Astrocyte (in vitro differentiated cells and primary cell): ENCODE results near the gene FAU. TPM values are rescaled to one million over a fixed set of nuclear protein-coding genes. Genes with fewer than 3 reads are reported as not detected.

Experiments used
- DNase-seq: peaks from one replicate; pipeline ENCODE4 v3.0.0-alpha.2; 2010; ENCODE audit warnings: low read depth
- FAIRE-seq: peaks from 2 replicates; lab custom pipeline; 2011; peaks lifted over from hg19 to GRCh38; lab: Jason Lieb, UNC
- H2AFZ ChIP-seq: 2 replicates; pipeline ENCODE4 v1.6.0; 2012; ENCODE audit warnings: low read depth, low read length, inconsistent platforms
- H3K27ac ChIP-seq: 2 replicates; pipeline ENCODE4 v1.5.1; 2011; ENCODE audit warnings: low read depth, low read length, inconsistent platforms
- H3K27me3 ChIP-seq: 2 replicates; pipeline ENCODE4 v1.6.0; 2011; ENCODE audit warnings: low read length, inconsistent platforms; ENCODE audit not compliant: insufficient read depth
- H3K36me3 ChIP-seq: 2 replicates; pipeline ENCODE4 v1.5.1; 2011; ENCODE audit warnings: low read length, inconsistent platforms; ENCODE audit not compliant: insufficient read depth
- H3K4me1 ChIP-seq: 2 replicates; pipeline ENCODE4 v1.5.1; 2011; ENCODE audit warnings: low read length, inconsistent platforms; ENCODE audit not compliant: insufficient read depth
- H3K4me2 ChIP-seq: 2 replicates; pipeline ENCODE4 v1.6.0; 2012; ENCODE audit warnings: low read length, inconsistent platforms
- H3K4me3 ChIP-seq: 2 replicates; pipeline ENCODE4 v1.5.1; 2011; ENCODE audit warnings: low read depth, mild to moderate bottlenecking, low read length, inconsistent platforms; ENCODE audit not compliant: insufficient read depth
- H3K79me2 ChIP-seq: 2 replicates; pipeline ENCODE4 v1.6.0; 2012; ENCODE audit warnings: mild to moderate bottlenecking, low read length, inconsistent platforms; ENCODE audit not compliant: insufficient read depth
- H3K9ac ChIP-seq: 2 replicates; pipeline ENCODE4 v1.6.0; 2012; ENCODE audit warnings: mild to moderate bottlenecking, low read length, inconsistent platforms
- H3K9me3 ChIP-seq: 2 replicates; pipeline ENCODE4 v1.5.1; 2012; ENCODE audit warnings: low read depth, mild to moderate bottlenecking, low read length, inconsistent platforms; ENCODE audit not compliant: insufficient read depth
- H4K20me1 ChIP-seq: 2 replicates; pipeline ENCODE4 v1.6.0; 2012; ENCODE audit warnings: low read length, inconsistent platforms; ENCODE audit not compliant: insufficient read depth
- H3K27ac Mint-ChIP-seq: one replicate; pipeline ENCODE4 v1.8.0; 2021; ENCODE audit warnings: mild to moderate bottlenecking, mixed read lengths; ENCODE audit not compliant: unreplicated experiment
- H3K27me3 Mint-ChIP-seq: one replicate; pipeline ENCODE4 v1.8.0; 2021; ENCODE audit warnings: low read depth, mixed read lengths; ENCODE audit not compliant: unreplicated experiment
- H3K36me3 Mint-ChIP-seq: one replicate; pipeline ENCODE4 v1.8.0; 2021; ENCODE audit warnings: low read depth, mixed read lengths; ENCODE audit not compliant: unreplicated experiment
- H3K4me1 Mint-ChIP-seq: one replicate; pipeline ENCODE4 v1.8.0; 2021; ENCODE audit warnings: low read depth, mixed read lengths; ENCODE audit not compliant: unreplicated experiment
- H3K4me3 Mint-ChIP-seq: one replicate; pipeline ENCODE4 v1.8.0; 2021; ENCODE audit warnings: mild to moderate bottlenecking, moderate library complexity, mixed read lengths; ENCODE audit not compliant: unreplicated experiment
- H3K9me3 Mint-ChIP-seq: one replicate; pipeline ENCODE4 v1.8.0; 2021; ENCODE audit warnings: mild to moderate bottlenecking, mixed read lengths; ENCODE audit not compliant: unreplicated experiment
- EZH2 ChIP-seq: IDR thresholded peaks from 2 replicates; pipeline ENCODE4 v1.6.1; 2012; ENCODE audit warnings: mild to moderate bottlenecking, low read length, inconsistent platforms; ENCODE audit not compliant: insufficient read depth
- total RNA-seq: library from RNA; stranded (reverse); gene quantifications from 2 replicates; pipeline ENCODE4 v1.2.1, GENCODE V29; 2021
- TF ChIP-seq, protein P1 (sequence below): IDR thresholded peaks from 2 replicates; pipeline ENCODE4 v1.5.1; 2011; ENCODE audit warnings: low read depth, mild to moderate bottlenecking, inconsistent platforms, low read length, moderate library complexity; ENCODE audit not compliant: insufficient read depth

The FAU gene
- total RNA-seq, 1 donor from 2014 or later: 694 TPM

- Mint-ChIP-seq H3K9me3 (no peaks in the 10 kb centered on the region), H3K4me1 (peaks cover 7% of the 10 kb centered on the region), H3K27ac (peak within 1 kb of the TSS; percentile 87), H3K36me3 (peaks cover 2% of the 10 kb centered on the region), H3K27me3 (no peaks in the 10 kb centered on the region), H3K4me3 (peak within 1 kb of the TSS; percentile 93)
- peak within 1 kb of the TSS; percentile 98 for H2AFZ ChIP-seq
- peaks cover 18% of the 10 kb centered on the region for H4K20me1 ChIP-seq
- H3K27me3 ChIP-seq: no peaks in the 10 kb centered on the region
- H3K79me2 ChIP-seq: peaks cover 32% of the 10 kb centered on the region
- H3K9ac ChIP-seq: peak within 1 kb of the TSS; percentile 89
- peak within 1 kb of the TSS; percentile 79 for H3K4me2 ChIP-seq
- TF ChIP-seq, protein P1, sequence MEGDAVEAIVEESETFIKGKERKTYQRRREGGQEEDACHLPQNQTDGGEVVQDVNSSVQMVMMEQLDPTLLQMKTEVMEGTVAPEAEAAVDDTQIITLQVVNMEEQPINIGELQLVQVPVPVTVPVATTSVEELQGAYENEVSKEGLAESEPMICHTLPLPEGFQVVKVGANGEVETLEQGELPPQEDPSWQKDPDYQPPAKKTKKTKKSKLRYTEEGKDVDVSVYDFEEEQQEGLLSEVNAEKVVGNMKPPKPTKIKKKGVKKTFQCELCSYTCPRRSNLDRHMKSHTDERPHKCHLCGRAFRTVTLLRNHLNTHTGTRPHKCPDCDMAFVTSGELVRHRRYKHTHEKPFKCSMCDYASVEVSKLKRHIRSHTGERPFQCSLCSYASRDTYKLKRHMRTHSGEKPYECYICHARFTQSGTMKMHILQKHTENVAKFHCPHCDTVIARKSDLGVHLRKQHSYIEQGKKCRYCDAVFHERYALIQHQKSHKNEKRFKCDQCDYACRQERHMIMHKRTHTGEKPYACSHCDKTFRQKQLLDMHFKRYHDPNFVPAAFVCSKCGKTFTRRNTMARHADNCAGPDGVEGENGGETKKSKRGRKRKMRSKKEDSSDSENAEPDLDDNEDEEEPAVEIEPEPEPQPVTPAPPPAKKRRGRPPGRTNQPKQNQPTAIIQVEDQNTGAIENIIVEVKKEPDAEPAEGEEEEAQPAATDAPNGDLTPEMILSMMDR: no peak
- no peaks in the 10 kb centered on the region for H3K9me3 ChIP-seq
- H3K4me1 ChIP-seq: peaks cover 6% of the 10 kb centered on the region
- peak within 1 kb of the TSS; percentile 61 for H3K4me3 ChIP-seq
- FAIRE-seq (peak; percentile 32), DNase-seq (peak; percentile 88)
- peak within 1 kb of the TSS; percentile 62 for H3K27ac ChIP-seq
- no peaks in the 10 kb centered on the region for H3K36me3 ChIP-seq
Observed at GRCh38 chr11:65095974-65096806, 25.7 kb downstream of the FAU start, which contains the start of gene VPS51. Gene VPS51, plus strand, starts transcription at chr11:65096214. Its CDS starts 37 bp downstream, at chr11:65096251.

DNA sequence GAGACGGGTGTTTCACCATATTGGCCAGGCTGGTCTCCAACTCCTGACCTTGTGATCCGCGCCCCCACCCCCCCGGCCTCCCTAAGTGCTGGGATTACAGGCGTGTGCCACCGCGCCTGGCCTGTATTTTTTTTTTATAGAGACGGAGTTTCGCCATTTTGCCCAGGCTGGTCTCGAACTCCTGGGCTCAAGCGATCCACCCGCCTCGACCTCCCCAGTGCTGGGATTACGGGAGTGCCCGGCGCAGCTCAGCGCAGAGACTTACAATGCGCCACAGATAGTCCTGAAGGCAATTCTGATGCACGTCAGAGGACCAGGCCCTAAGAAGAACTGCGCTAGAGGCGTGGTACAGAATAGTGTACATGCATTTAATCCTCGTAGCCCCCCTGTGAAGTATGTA is 26.5 kb downstream of the FAU start:
- Mint-ChIP-seq H3K4me1 (peaks cover 7% of the 10 kb centered on the region), H3K9me3 (no peaks in the 10 kb centered on the region), H3K27me3 (no peaks in the 10 kb centered on the region), H3K27ac (peak overlapping the region; percentile 87), H3K4me3 (peak overlapping the region; percentile 93), H3K36me3 (peaks cover 2% of the 10 kb centered on the region)
- TF ChIP-seq, protein P1: no peak
- no peak for TF ChIP-seq EZH2
- Histone ChIP-seq H3K79me2 (peaks cover 28% of the 10 kb centered on the region), H3K27me3 (no peaks in the 10 kb centered on the region), H3K4me1 (peaks cover 6% of the 10 kb centered on the region), H3K9me3 (no peaks in the 10 kb centered on the region), H3K27ac (no peak overlapping the region), H3K4me3 (peak overlapping the region; percentile 61), H3K36me3 (no peaks in the 10 kb centered on the region), H3K4me2 (peak overlapping the region; percentile 79), H3K9ac (peak overlapping the region; percentile 89), H2AFZ (peak overlapping the region; percentile 98), H4K20me1 (peaks cover 18% of the 10 kb centered on the region)
- DNase-seq: no peak
- no peak for FAIRE-seq

DNA sequence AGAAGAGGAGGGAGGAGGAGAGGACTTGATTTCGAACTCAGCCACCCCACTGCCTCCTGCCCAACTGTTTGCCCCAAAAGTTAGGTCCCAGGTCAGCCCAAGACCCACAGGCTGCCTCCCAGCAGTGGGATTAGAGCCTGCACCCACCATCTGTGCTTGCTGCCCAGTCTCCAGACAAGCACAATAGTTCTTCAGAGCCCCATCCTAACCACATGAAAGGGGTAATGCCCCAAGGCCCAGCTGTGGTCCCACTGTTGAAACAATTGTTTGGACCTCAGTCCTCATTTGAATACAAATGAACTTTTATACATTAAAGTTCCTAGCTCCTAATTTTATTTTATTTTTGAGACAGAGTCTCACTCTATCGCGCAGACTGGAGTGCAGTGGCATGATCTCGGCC is 31.3 kb downstream of the FAU start:
- H3K4me1 Mint-ChIP-seq: peaks cover 7% of the 10 kb centered on the region
- H3K9ac ChIP-seq: no peak overlapping the region

More for the DNA sequence above, 31.3 kb downstream of the FAU start:
- H4K20me1 ChIP-seq: no peaks in the 10 kb centered on the region
- H3K27ac Mint-ChIP-seq: no peak overlapping the region
- H3K36me3 Mint-ChIP-seq: peaks cover 18% of the 10 kb centered on the region
- H3K27me3 Mint-ChIP-seq: no peaks in the 10 kb centered on the region
- peaks cover 9% of the 10 kb centered on the region for H3K79me2 ChIP-seq
- H3K36me3 ChIP-seq: peaks cover 3% of the 10 kb centered on the region
- DNase-seq (no peak), FAIRE-seq (no peak)
- H3K4me3 Mint-ChIP-seq: no peak overlapping the region
- no peak overlapping the region for H3K4me3 ChIP-seq
- no peaks in the 10 kb centered on the region for H3K9me3 Mint-ChIP-seq
- TF ChIP-seq, protein P1: no peak
- TF ChIP-seq EZH2: no peak
- no peak overlapping the region for H2AFZ ChIP-seq
- no peaks in the 10 kb centered on the region for H3K27me3 ChIP-seq
- peaks cover 3% of the 10 kb centered on the region for H3K4me1 ChIP-seq
- H3K27ac ChIP-seq: no peak overlapping the region
- H3K9me3 ChIP-seq: no peaks in the 10 kb centered on the region
- H3K4me2 ChIP-seq: no peak overlapping the region
